ENCODE measurements around the gene CUL3. TPM values are rescaled to one million over a fixed set of nuclear protein-coding genes. Genes with fewer than 3 reads are reported as not detected.

CUL3 gene
- total RNA-seq, 1 experiment from 2014 or later, result 140 TPM

DNA sequence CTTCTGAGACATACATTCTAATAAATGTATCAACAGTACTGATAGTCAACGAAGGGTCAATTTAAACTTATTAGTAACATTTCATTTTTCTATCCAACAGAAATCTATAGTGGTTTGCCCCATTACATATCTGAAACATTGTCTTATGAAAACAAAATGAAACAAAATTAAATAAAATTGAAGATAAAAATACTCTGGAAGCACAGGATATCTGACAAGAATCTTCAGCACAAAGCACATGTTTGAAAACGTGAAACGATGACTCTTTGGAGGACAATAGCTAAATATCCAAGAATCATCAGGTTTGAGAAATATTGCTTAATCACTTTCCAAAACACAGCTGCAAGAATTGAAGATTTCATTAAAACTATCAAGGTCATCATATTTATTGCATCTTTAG is 112.3 kb downstream of the CUL3 start:
- no peak overlapping the region for H3K27ac ChIP-seq (ENCODE audit: low read depth, low read length, poor library complexity, severe bottlenecking)
- peaks cover 38% of the 10 kb centered on the region for H3K36me3 ChIP-seq (ENCODE audit: insufficient read depth, low read length, poor library complexity, severe bottlenecking)
- H3K4me1 ChIP-seq (ENCODE audit: insufficient read depth, low read length, poor library complexity, severe bottlenecking), result no peaks in the 10 kb centered on the region
- ChIA-PET CTCF (no interaction called here), POLR2A (ENCODE audit: low non-redundant PET) (no interaction called here)
- no peak overlapping the region for H3K4me3 ChIP-seq (ENCODE audit: low read depth, low read length, poor library complexity, severe bottlenecking)
- DNase-seq (ENCODE audit: low spot score), result no peak
- intact Hi-C loops (cut with micrococcal nuclease; ENCODE audit: unreplicated experiment), result no loop called here
- TF ChIP-seq, protein P1, sequence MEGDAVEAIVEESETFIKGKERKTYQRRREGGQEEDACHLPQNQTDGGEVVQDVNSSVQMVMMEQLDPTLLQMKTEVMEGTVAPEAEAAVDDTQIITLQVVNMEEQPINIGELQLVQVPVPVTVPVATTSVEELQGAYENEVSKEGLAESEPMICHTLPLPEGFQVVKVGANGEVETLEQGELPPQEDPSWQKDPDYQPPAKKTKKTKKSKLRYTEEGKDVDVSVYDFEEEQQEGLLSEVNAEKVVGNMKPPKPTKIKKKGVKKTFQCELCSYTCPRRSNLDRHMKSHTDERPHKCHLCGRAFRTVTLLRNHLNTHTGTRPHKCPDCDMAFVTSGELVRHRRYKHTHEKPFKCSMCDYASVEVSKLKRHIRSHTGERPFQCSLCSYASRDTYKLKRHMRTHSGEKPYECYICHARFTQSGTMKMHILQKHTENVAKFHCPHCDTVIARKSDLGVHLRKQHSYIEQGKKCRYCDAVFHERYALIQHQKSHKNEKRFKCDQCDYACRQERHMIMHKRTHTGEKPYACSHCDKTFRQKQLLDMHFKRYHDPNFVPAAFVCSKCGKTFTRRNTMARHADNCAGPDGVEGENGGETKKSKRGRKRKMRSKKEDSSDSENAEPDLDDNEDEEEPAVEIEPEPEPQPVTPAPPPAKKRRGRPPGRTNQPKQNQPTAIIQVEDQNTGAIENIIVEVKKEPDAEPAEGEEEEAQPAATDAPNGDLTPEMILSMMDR (conservative IDR thresholded peaks at IDR 0.05; ENCODE audit: low read depth, low read length), result no peak
- no peak for TF ChIP-seq EZH2 (IDR thresholded peaks at IDR 0.05; ENCODE audit: borderline replicate concordance, low read depth, low read length, poor library complexity, severe bottlenecking)
- H3K27me3 ChIP-seq (replicated peaks; ENCODE audit: insufficient read depth, low read depth, low read length, poor library complexity), result no peaks in the 10 kb centered on the region
- no peaks in the 10 kb centered on the region for H3K9me3 ChIP-seq (ENCODE audit: low read depth, low read length, poor library complexity, severe bottlenecking)
- BruUV-seq (replicated peaks), result no TSS peak

DNA sequence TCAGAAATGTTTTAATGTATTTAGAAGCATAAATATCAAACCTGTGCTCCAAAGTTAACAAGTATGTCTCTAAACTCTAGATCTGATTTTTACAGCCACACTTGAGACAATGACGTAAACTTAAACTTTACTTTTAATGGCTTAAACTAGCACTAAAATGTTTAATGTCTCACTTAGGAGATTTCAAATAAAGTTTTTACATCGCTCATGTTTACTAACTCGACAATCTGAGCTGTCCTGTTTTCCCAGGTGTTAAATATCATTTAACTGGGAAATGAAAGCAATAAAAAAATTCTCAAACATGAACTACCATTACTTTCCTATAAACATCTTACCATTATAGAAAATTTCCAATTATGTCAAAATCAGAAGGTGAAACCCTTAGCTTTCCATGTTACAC is 113.0 kb downstream of the CUL3 start:
- POLR2A ChIA-PET (ENCODE audit: low non-redundant PET), result no interaction called here
- peaks cover 31% of the 10 kb centered on the region for H3K36me3 ChIP-seq (ENCODE audit: insufficient read depth, low read length, poor library complexity, severe bottlenecking)
- CTCF ChIA-PET, result no interaction called here
- H3K4me3 ChIP-seq (ENCODE audit: low read depth, low read length, poor library complexity, severe bottlenecking), result no peak overlapping the region
- no peaks in the 10 kb centered on the region for H3K9me3 ChIP-seq (ENCODE audit: low read depth, low read length, poor library complexity, severe bottlenecking)
- TF ChIP-seq, protein P1 (conservative IDR thresholded peaks at IDR 0.05; ENCODE audit: low read depth, low read length), result no peak
- TF ChIP-seq EZH2 (IDR thresholded peaks at IDR 0.05; ENCODE audit: borderline replicate concordance, low read depth, low read length, poor library complexity, severe bottlenecking), result no peak
- H3K27ac ChIP-seq (ENCODE audit: low read depth, low read length, poor library complexity, severe bottlenecking), result no peak overlapping the region
- intact Hi-C loops (cut with micrococcal nuclease; ENCODE audit: unreplicated experiment), result no loop called here
- BruUV-seq (replicated peaks), result no TSS peak
- no peak for DNase-seq (ENCODE audit: low spot score)
- H3K27me3 ChIP-seq (replicated peaks; ENCODE audit: insufficient read depth, low read depth, low read length, poor library complexity), result no peaks in the 10 kb centered on the region
- no peaks in the 10 kb centered on the region for H3K4me1 ChIP-seq (ENCODE audit: insufficient read depth, low read length, poor library complexity, severe bottlenecking)

DNA sequence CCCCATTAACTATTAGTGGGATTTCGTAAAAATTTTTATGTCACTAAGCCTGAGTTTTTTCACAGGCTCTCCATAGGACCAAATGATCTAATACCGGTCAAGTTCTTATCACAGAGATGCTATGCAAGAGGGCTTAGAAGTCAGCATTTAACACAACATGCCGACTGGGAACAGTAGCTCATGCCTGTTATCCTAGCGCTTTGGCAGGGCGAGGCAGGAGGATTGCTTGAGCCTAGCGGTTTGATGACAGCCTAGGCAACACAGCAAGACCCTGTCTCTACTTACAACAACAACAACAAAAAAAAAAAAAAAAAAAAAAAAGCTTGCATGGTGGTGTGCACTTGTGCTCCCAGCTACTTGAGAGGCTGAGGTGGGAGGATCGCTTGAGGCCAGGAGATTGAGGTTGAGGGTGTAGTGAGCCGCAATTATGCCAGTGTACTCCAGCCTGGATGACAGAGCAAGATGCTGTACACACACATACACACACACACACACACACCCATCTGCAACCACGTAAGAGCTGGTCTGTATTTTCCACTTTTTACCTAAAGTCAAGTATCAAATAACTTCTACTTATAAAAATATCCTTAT is 115.7 kb downstream of the CUL3 start:
- ChIA-PET CTCF (no interaction called here), POLR2A (ENCODE audit: low non-redundant PET) (no interaction called here)
- no peak overlapping the region for H3K27ac ChIP-seq (ENCODE audit: low read depth, low read length, poor library complexity, severe bottlenecking)
- intact Hi-C loops (cut with micrococcal nuclease; ENCODE audit: unreplicated experiment), result no loop called here
- no peaks in the 10 kb centered on the region for H3K27me3 ChIP-seq (replicated peaks; ENCODE audit: insufficient read depth, low read depth, low read length, poor library complexity)
- TF ChIP-seq, protein P1 (conservative IDR thresholded peaks at IDR 0.05; ENCODE audit: low read depth, low read length), result no peak
- TF ChIP-seq EZH2 (IDR thresholded peaks at IDR 0.05; ENCODE audit: borderline replicate concordance, low read depth, low read length, poor library complexity, severe bottlenecking), result no peak
- no peak for DNase-seq (ENCODE audit: low spot score)
- BruUV-seq (replicated peaks), result no TSS peak
- no peaks in the 10 kb centered on the region for H3K9me3 ChIP-seq (ENCODE audit: low read depth, low read length, poor library complexity, severe bottlenecking)
- peaks cover 18% of the 10 kb centered on the region for H3K36me3 ChIP-seq (ENCODE audit: insufficient read depth, low read length, poor library complexity, severe bottlenecking)
- no peak overlapping the region for H3K4me3 ChIP-seq (ENCODE audit: low read depth, low read length, poor library complexity, severe bottlenecking)
- H3K4me1 ChIP-seq (ENCODE audit: insufficient read depth, low read length, poor library complexity, severe bottlenecking), result peaks cover 8% of the 10 kb centered on the region

Measured in A673 (cell line).